Measurements from ENCODE around the gene ROBO4.

Gene ROBO4

DNA sequence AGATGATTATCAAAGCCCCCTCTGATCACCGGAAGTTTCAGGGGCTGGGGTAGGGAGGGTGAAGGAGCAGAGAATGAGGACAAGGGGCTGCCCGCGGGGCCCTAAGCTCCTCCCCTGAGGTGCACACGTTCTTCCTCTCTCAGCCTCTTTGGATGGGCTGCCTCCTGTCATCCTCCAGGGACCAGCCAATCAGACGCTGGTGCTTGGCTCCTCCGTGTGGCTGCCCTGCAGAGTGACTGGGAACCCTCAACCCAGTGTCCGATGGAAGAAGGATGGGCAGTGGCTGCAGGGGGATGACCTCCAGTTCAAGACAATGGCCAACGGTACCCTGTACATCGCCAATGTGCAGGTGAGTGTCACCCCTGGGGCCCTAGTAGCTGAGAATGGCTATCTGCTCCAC, 24.9 kb downstream of the ROBO4 start:
- no peak for DNase-seq (ENCODE audit: low read depth)

DNA sequence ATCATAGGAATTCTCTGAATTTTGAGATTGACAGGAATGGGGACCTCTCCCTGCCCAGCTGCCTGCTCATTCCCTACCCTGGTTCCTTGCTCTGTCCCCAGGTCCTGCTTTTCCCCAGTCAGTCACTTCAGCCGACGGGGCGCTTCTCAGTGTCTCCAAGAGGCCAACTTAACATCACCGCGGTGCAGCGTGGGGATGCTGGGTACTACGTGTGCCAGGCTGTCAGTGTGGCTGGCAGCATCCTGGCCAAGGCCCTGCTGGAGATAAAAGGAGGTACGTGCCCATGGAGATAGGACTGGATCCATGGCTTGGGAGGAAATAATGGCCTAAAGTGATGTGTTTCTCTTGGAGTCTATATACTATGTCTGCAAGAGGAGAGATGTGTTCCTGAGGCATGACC, 25.4 kb downstream of the ROBO4 start:
- DNase-seq (ENCODE audit: low read depth), result no peak

- no peak for DNase-seq (ENCODE audit: low read depth)
These were observed 27.2 kb downstream of the ROBO4 start for GRCh38 chr11:124870430-124870829.

DNA sequence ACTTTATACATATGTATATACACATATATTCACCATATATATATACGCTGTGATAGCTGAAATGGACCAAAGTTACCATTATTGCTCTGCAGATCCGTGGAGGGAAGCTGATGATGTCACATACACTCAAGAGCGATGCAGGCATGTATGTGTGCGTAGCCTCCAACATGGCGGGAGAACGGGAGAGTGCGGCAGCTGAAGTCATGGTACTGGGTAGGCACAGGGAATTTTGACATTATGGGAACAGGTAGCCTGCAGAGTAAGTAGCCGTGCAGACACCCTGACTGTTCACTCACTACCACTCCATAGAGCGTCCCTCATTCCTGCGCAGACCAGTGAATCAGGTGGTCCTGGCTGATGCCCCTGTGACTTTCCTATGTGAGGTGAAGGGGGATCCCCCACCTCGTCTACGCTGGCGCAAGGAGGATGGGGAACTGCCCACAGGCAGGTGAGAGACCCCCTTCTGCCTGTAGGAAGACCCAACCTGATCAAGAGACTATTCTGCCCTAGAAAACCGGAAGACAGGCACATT, 27.7 kb downstream of the ROBO4 start:
- no peak for DNase-seq (ENCODE audit: low read depth)

DNA sequence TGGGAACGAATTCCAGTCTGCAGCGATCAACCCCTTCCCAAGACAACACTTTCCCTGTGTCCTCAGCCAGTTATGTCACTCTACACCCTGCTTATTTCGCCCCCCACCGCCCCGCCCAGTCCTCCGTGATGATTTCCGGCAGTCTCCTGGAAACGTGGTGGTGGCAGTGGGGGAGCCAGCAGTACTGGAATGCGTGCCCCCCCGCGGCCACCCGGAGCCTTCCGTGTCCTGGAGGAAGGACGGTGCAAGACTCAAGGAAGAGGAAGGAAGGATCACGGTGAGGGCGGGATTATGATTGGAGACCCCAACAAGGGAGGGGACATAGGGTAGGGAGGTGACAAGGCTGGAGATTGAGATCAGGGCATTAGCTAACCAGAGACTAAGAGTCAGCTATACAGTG, 28.3 kb downstream of the ROBO4 start:
- DNase-seq (ENCODE audit: low read depth), result no peak

DNA sequence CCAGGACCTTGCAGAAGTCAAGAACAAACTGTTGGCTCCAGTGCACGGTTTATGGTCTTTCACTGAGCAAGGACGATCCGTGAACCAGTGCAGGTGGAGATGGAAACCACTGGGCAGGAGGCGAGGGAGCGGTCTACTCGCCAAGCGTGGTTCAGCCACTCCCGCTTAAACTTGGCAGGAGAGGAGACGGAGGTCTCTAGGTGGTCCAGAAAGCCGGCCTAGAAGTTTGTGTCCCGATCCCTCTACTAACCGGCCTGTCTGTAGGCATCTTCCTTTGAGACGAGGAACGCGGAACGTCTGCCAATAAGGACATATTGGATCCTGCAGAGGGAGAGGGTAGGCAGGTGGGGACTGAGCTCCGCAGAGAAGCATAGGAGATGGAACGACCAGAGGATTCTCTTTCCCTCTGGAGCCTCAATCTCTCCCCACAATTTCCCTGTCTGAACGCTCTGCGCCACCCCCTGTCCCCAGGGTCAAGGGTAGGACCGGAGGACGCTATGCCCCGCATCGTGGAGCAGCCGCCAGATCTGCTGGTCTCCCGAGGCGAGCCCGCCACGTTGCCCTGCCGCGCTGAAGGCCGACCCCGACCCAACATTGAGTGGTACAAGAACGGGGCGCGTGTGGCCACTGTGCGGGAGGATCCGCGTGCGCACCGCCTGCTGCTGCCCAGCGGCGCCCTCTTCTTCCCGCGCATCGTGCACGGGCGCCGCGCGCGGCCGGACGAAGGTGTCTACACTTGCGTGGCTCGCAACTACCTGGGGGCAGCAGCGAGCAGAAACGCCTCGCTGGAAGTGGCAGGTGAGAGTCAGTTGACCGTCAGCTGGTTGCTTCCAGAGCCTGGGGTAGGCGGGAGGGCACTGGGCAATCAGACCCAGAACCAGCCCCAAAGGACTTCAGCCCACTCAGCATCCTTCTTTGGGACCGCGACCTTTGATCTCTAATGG, 29.1 kb downstream of the ROBO4 start:
- DNase-seq (ENCODE audit: low read depth), result no peak

GRCh38 chr11:124867700-124868099, 30.0 kb downstream of the ROBO4 start:
- no peak for DNase-seq (ENCODE audit: low read depth)

- peak; percentile 9 for DNase-seq (ENCODE audit: low read depth)
These were observed 31.5 kb downstream of the ROBO4 start for GRCh38 chr11:124865902-124866851.

GRCh38 chr11:124865181-124865901, 32.3 kb downstream of the ROBO4 start, which contains the start of gene ROBO3:
TSS of gene ROBO3 (plus strand) at chr11:124865432. CDS start at chr11:124865578, 146 bp downstream.
- DNase-seq (ENCODE audit: low read depth), result no peak

GRCh38 chr11:124864892-124865180, 32.8 kb downstream of the ROBO4 start:
- no peak for DNase-seq (ENCODE audit: low read depth)

- no peak for DNase-seq (ENCODE audit: low read depth)
These were observed 33.3 kb downstream of the ROBO4 start for GRCh38 chr11:124864176-124864891.

DNA sequence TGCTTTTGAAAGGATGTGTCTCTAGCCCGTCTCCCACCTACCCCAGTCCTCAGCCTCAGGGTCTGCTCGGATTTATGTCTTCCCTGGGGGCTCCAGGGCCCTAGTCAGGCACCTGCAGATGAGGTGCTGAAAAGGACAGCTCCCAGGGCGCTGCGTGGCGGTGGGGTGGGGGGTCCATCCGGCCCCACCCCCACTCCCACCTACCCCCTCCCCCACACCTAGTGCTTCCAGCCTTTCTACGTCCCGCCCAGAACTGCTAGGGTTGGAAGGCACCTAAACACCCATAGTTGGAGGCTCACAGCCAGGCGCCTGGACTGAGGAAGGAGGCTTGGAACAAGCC, 33.9 kb downstream of the ROBO4 start:
- DNase-seq (ENCODE audit: low read depth), result no peak

DNA sequence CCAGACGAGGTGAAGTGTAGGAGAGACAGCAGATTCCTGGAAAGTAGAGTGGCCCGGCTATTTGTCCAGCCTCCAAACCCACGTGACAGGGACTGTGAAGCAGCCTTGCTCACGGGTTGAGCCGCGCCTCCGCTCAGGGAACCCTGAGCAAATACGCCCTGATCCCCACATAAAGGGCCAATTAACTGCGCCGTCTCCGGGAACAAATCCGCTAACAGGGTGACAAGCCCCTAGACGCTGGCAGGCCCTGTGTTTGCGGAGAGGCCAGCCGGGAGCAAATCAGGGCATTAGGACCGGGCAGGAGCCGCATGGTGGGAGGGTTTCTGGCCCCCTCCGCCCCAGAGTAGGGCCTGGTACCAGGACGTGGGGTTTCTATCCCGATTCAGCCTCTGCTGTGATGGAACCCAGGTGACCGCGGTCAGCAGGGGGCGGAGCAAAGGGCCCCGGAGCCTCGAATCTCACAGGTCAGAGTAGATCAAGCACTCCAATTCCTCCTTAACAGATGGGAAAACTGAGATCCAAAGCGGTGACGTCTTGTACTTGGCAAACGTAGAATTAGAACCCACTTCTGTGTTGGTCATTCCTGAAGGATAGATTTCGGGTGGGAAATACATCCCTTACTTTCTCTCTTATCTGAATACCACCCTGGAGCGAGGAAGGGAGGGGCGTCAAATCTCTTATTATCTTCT, 34.4 kb downstream of the ROBO4 start:
- no peak for DNase-seq (ENCODE audit: low read depth)

DNA sequence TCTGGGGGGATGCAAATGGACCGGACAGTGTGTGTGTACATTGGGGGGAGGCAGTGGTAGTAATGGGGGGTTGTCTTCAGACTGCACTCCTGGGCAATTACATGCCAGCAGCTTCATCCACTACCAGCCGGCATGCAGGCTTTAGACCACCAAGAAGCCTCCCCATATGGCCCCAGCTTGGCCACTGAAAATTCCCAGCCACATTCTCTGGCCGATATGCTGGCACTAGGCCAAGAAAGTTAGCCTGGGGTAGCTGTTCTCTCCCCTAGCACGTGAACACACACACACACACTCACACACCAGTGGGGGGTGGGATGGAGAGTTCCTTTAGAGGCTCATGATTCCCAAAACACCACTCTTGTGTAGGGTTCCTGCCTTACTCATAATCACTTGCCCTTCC, 36.0 kb downstream of the ROBO4 start:
- no peak for DNase-seq (ENCODE audit: low read depth)

- no peak for DNase-seq (ENCODE audit: low read depth)
These were observed 38.5 kb downstream of the ROBO4 start for GRCh38 chr11:124859171-124859570.

DNA sequence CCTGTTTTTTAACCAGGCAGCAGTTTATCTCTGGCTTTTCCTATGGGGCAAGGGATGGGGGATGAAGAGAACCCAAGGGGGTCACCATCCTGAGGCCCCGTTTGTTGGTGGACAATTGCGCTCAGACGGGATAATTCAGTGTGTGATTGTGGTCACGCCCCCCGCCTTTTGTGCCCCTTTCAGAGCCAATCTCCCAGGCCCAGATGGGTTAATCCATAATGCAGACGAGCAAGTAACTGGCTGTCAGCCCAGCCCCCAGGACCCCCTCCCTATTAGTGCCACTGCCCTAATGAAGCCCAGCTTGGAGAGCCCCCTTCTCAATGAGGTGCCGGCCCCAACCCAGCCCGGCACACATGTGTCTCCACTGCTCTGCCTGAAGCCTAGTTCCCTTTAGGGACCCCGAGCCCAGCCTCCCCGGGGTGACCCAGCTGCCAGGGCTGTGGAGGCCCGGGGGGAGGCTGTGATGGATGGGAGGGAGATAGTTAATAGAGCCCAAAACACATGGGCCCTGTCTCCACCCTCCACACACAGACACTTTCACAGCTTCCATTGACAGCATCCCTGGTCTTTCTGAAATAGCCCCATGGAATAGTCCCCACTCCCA, 51.5 kb downstream of the ROBO4 start:
- no peak for DNase-seq (ENCODE audit: low read depth)

DNA sequence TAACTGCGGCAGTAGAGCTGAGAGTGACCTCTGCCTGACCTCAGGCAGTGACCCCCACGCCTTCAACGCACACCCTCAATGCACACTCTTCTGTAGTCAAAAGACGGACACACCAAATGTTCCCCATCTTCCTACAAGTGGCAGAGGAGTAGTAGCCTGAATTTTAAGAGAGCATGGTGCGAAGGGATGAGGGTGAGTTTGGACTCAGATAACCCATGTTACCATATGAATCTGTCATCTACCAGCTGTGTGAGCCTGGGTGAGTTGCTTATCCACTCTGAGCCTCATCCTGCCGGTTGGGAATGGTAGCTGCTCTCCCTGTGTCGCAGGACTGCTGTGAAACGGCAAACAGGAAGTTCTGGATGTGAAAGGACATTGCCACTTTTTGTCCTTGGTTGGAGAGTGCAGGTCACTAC, 53.0 kb downstream of the ROBO4 start:
- DNase-seq (ENCODE audit: low read depth), result no peak

GRCh38 chr11:124843616-124843910, 54.1 kb downstream of the ROBO4 start:
- no peak for DNase-seq (ENCODE audit: low read depth)

DNA sequence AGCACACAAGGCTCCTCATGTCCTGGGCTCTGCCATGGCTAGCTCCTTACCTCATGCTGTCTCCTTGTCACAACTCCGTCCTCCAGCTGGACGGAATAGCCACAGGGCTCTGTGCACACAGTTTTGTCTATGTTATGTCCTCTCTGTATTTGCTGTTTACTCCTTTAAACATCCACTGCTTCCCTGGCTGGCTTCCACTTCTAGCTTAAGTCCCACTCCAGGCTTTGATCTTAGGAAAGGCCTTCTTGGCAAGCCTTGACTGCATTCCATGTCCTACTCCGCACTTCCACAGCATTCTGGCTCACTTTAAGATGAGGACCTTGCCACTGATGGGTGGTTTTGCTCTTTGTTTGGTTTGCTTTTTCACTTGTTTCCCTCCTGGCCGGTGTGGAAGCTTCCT, 55.4 kb downstream of the ROBO4 start:
- DNase-seq (ENCODE audit: low read depth), result no peak

DNA sequence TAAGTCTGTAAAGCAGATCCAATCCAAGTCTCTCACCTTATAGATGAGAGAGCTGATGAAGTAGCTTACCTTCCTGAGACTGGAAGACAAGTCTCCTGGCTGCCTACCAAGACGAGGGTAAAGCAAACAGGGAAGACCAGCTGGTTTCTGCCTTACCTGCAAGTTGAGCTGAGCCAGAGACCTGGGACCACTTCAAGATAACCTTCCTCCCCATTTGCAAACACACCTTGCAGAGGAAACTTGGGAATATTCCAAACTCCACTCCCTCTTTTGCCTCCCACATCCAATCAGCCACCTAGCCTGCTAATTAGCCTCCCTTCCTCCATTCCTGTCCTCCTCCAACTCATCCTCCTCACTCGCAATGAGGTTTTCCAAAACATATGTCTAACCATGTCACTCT, 55.8 kb downstream of the ROBO4 start:
- no peak for DNase-seq (ENCODE audit: low read depth)

DNA sequence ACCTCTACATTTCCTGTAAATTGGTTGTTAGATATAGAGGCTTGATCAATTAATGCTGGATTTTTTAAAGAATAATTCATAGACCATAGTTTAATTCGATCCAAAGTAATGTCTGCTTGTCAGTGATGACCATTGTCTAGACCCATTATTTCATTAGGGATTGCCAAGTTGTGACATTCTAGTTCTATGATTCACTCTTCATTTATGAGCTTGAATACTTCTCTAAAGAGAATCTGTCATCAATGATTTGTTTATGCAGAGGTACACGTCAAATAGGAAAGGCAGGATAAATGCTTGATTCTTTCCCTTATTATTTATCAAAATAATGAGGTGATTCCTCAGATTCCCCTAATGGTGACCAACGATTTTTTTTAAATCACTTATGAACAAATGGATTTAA, 56.5 kb downstream of the ROBO4 start:
- no peak for DNase-seq (ENCODE audit: low read depth)

Measured in T-helper 22 cell (primary cell).